Activated CD4-positive, alpha-beta T cell treated with anti-CD3 and anti-CD28 coated beads, Interleukin-2, amount 10 ng/mL, durations not matched to agents 7 days and 5 days (primary cell): ENCODE results near the gene AFAP1L2. TPM values are rescaled to one million over a fixed set of nuclear protein-coding genes. Genes with fewer than 3 reads are reported as not detected.

ENCODE experiments used
- CTCF ChIA-PET: fragments of 350-600 bp; sonication (Branson Sonifier 250); formaldehyde crosslinking; loops from one replicate; lab custom pipeline; 2021; ENCODE audit warnings: antibody characterized with exemption; lab: Charles Lee
- POLR2A ChIA-PET: fragments of 350-600 bp; sonication (Branson Sonifier 250); formaldehyde crosslinking; loops from one replicate; lab custom pipeline; 2021; ENCODE audit warnings: antibody characterized with exemption; lab: Charles Lee
- DNase-seq: peaks from one replicate; pipeline ENCODE4 v3.0.0-alpha.2; 2020
- H3K27ac Mint-ChIP-seq: one replicate; pipeline ENCODE4 v1.8.0; 2021; ENCODE audit warnings: mild to moderate bottlenecking, moderate library complexity, mixed read lengths
- H3K27me3 Mint-ChIP-seq: one replicate; pipeline ENCODE4 v1.8.0; 2021; ENCODE audit warnings: mixed read lengths
- H3K36me3 Mint-ChIP-seq: one replicate; pipeline ENCODE4 v1.8.0; 2021; ENCODE audit warnings: low read depth, mixed read lengths
- H3K4me1 Mint-ChIP-seq: one replicate; pipeline ENCODE4 v1.8.0; 2021; ENCODE audit warnings: mixed read lengths
- H3K4me3 Mint-ChIP-seq: one replicate; pipeline ENCODE4 v1.8.0; 2021; ENCODE audit warnings: mild to moderate bottlenecking, moderate library complexity, mixed read lengths
- H3K9me3 Mint-ChIP-seq: one replicate; pipeline ENCODE4 v1.8.0; 2021; ENCODE audit warnings: mixed read lengths
- total RNA-seq, 2 experiments: library from RNA; stranded (reverse); gene quantifications; one replicate each; pipeline ENCODE4 v1.2.3, GENCODE V29; 2021

Gene AFAP1L2
- total RNA-seq, 2 experiments from 2014 or later, result 1.1 to 1.8 TPM

- H3K27me3 Mint-ChIP-seq, result no peaks in the 10 kb centered on the region
- H3K4me1 Mint-ChIP-seq, result no peaks in the 10 kb centered on the region
- H3K9me3 Mint-ChIP-seq, result no peaks in the 10 kb centered on the region
- DNase-seq, result no peak
- CTCF ChIA-PET, result interaction anchor here (0.6 kb wide), 1 partner anchor 262 kb away, joined by 3 read pairs; no protein-coding TSS in a partner anchor
- peaks cover 42% of the 10 kb centered on the region for H3K36me3 Mint-ChIP-seq
- POLR2A ChIA-PET, result no interaction called here
- H3K27ac Mint-ChIP-seq, result no peak overlapping the region
- H3K4me3 Mint-ChIP-seq, result no peak overlapping the region
Observed at GRCh38 chr10:114431414-114432135, 27.3 kb upstream of the AFAP1L2 start.

- Mint-ChIP-seq H3K27me3 (no peaks in the 10 kb centered on the region), H3K36me3 (peaks cover 35% of the 10 kb centered on the region), H3K4me3 (no peak overlapping the region), H3K27ac (no peak overlapping the region), H3K4me1 (no peaks in the 10 kb centered on the region), H3K9me3 (no peaks in the 10 kb centered on the region)
- POLR2A ChIA-PET, result no interaction called here
- DNase-seq, result no peak
- CTCF ChIA-PET, result interaction anchor here (1.3 kb wide), 1 partner anchor 30 kb away, joined by 5 read pairs; no protein-coding TSS in a partner anchor
Observed at GRCh38 chr10:114430688-114431413, 26.5 kb upstream of the AFAP1L2 start.

- Mint-ChIP-seq H3K27me3 (no peaks in the 10 kb centered on the region), H3K36me3 (peaks cover 28% of the 10 kb centered on the region), H3K4me1 (no peaks in the 10 kb centered on the region), H3K4me3 (no peak overlapping the region), H3K9me3 (no peaks in the 10 kb centered on the region), H3K27ac (no peak overlapping the region)
- ChIA-PET POLR2A (no interaction called here), CTCF (interaction anchor here (0.7 to 1.3 kb wide), 2 partner anchors 13 to 31 kb away, joined by 3 to 5 read pairs; no protein-coding TSS in a partner anchor)
- DNase-seq, result no peak
Observed at GRCh38 chr10:114429581-114430335, 25.5 kb upstream of the AFAP1L2 start.

GRCh38 chr10:114427124-114427852 lies 23.0 kb upstream of the AFAP1L2 start:
- no peaks in the 10 kb centered on the region for H3K4me1 Mint-ChIP-seq
- H3K9me3 Mint-ChIP-seq, result no peaks in the 10 kb centered on the region
- ChIA-PET POLR2A (no interaction called here), CTCF (interaction anchor here (1.3 to 1.8 kb wide), 2 partner anchors 14 to 123 kb away, joined by 4 to 5 read pairs; no protein-coding TSS in a partner anchor)
- no peak overlapping the region for H3K4me3 Mint-ChIP-seq
- DNase-seq, result no peak
- peaks cover 16% of the 10 kb centered on the region for H3K36me3 Mint-ChIP-seq
- H3K27me3 Mint-ChIP-seq, result peaks cover under 1% of the 10 kb centered on the region
- H3K27ac Mint-ChIP-seq, result no peak overlapping the region

GRCh38 chr10:114426476-114426875 lies 22.2 kb upstream of the AFAP1L2 start:
- Mint-ChIP-seq H3K27ac (no peak overlapping the region), H3K36me3 (peaks cover 13% of the 10 kb centered on the region), H3K4me3 (no peak overlapping the region), H3K27me3 (peaks cover 3% of the 10 kb centered on the region), H3K4me1 (no peaks in the 10 kb centered on the region), H3K9me3 (no peaks in the 10 kb centered on the region)
- ChIA-PET POLR2A (no interaction called here), CTCF (interaction anchor here (1.8 kb wide), 1 partner anchor 123 kb away, joined by 4 read pairs; no protein-coding TSS in a partner anchor)
- DNase-seq, result no peak

- H3K9me3 Mint-ChIP-seq, result no peaks in the 10 kb centered on the region
- no peaks in the 10 kb centered on the region for H3K4me1 Mint-ChIP-seq
- H3K27ac Mint-ChIP-seq, result no peak overlapping the region
- H3K27me3 Mint-ChIP-seq, result peaks cover 36% of the 10 kb centered on the region
- no peaks in the 10 kb centered on the region for H3K36me3 Mint-ChIP-seq
- no peak overlapping the region for H3K4me3 Mint-ChIP-seq
- ChIA-PET POLR2A (no interaction called here), CTCF (no interaction called here)
- DNase-seq, result no peak
Observed at GRCh38 chr10:114420811-114421485, 16.6 kb upstream of the AFAP1L2 start.

GRCh38 chr10:114418109-114418508 lies 13.8 kb upstream of the AFAP1L2 start:
- ChIA-PET POLR2A (no interaction called here), CTCF (no interaction called here)
- no peaks in the 10 kb centered on the region for H3K9me3 Mint-ChIP-seq
- H3K27ac Mint-ChIP-seq, result no peak overlapping the region
- no peak for DNase-seq
- no peak overlapping the region for H3K4me3 Mint-ChIP-seq
- peaks cover 47% of the 10 kb centered on the region for H3K27me3 Mint-ChIP-seq
- no peaks in the 10 kb centered on the region for H3K4me1 Mint-ChIP-seq
- H3K36me3 Mint-ChIP-seq, result no peaks in the 10 kb centered on the region

GRCh38 chr10:114412907-114413797 lies 8.8 kb upstream of the AFAP1L2 start:
- H3K27ac Mint-ChIP-seq, result no peak overlapping the region
- H3K36me3 Mint-ChIP-seq, result no peaks in the 10 kb centered on the region
- ChIA-PET POLR2A (no interaction called here), CTCF (interaction anchor here (0.7 kb wide), 1 partner anchor 71 kb away, joined by 3 read pairs; no protein-coding TSS in a partner anchor)
- H3K4me1 Mint-ChIP-seq, result no peaks in the 10 kb centered on the region
- no peak overlapping the region for H3K4me3 Mint-ChIP-seq
- peaks cover 45% of the 10 kb centered on the region for H3K27me3 Mint-ChIP-seq
- no peaks in the 10 kb centered on the region for H3K9me3 Mint-ChIP-seq
- DNase-seq, result no peak

- Mint-ChIP-seq H3K4me1 (peaks cover 1% of the 10 kb centered on the region), H3K9me3 (no peaks in the 10 kb centered on the region), H3K27me3 (peaks cover 44% of the 10 kb centered on the region), H3K4me3 (no peak overlapping the region), H3K27ac (no peak overlapping the region), H3K36me3 (no peaks in the 10 kb centered on the region)
- CTCF ChIA-PET, result interaction anchor here (0.9 kb wide), 1 partner anchor 18 kb away, joined by 3 read pairs; no protein-coding TSS in a partner anchor
- POLR2A ChIA-PET, result no interaction called here
- DNase-seq, result no peak
Observed at GRCh38 chr10:114408968-114409444, 4.7 kb upstream of the AFAP1L2 start.

- no peaks in the 10 kb centered on the region for H3K36me3 Mint-ChIP-seq
- peaks cover 2% of the 10 kb centered on the region for H3K4me1 Mint-ChIP-seq
- ChIA-PET POLR2A (no interaction called here), CTCF (interaction anchor here (0.9 to 1.5 kb wide), 2 partner anchors 10 to 17 kb away, joined by 3 to 5 read pairs; no protein-coding TSS in a partner anchor)
- DNase-seq, result no peak
- H3K4me3 Mint-ChIP-seq, result no peak overlapping the region
- H3K9me3 Mint-ChIP-seq, result no peaks in the 10 kb centered on the region
- no peak overlapping the region for H3K27ac Mint-ChIP-seq
- H3K27me3 Mint-ChIP-seq, result peaks cover 41% of the 10 kb centered on the region
Observed at GRCh38 chr10:114408112-114408967, 4.0 kb upstream of the AFAP1L2 start.
